ENCODE measurements around the gene TOE1. TPM values are rescaled to one million over a fixed set of nuclear protein-coding genes. Genes with fewer than 3 reads are reported as not detected.

TOE1 gene
- total RNA-seq, 6 donors from 2014 or later, result 5.4 to 16.6 (median 9.1) TPM

DNA sequence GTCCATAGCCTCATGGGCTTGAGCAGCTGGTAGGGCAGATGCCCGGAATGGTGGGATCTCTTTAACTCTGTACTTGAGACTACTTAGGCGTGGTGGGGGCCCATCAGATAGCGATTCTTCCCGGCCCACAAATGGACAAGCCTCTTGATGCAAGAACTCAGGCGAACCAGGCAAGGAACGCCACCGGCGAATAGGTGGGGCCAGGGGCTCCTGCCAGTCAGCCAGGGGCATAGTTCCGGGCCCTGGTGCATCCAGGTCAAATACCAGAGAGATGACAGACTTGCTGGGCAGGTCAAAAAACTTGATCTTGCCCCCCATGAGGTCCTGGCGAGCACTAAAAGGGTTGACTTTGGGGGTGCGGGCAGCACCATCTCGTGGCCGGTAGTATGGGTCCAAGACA, 5.0 kb downstream of the TOE1 start:
- Histone ChIP-seq H3K4me1 (peaks cover 32 to 39% (median 35%) of the 10 kb centered on the region in 4 donors), H3K4me3 (no peak overlapping the region), H3K36me3 (peaks cover 14 to 39% (median 36%) of the 10 kb centered on the region in 4 donors), H3K9me3 (no peaks in the 10 kb centered on the region), H3K27me3 (no peaks in the 10 kb centered on the region), H3K27ac (no peak overlapping the region)
- no peak for ATAC-seq (ENCODE audit: low FRiP score in 2 of 2)
- peak in 1 of 2 donors; percentile 24 for DNase-seq
- whole genome bisulfite sequencing, 2 donors, result 90 to 93% methylated on average over 12 to 13 of the region's 13 CpGs
- TF ChIP-seq POLR2A (IDR thresholded peaks at IDR 0.05) (no peak), POLR2AphosphoS5 (IDR thresholded peaks at IDR 0.05) (no peak), EP300 (IDR thresholded peaks at IDR 0.05) (no peak)
- TF ChIP-seq, protein P1, sequence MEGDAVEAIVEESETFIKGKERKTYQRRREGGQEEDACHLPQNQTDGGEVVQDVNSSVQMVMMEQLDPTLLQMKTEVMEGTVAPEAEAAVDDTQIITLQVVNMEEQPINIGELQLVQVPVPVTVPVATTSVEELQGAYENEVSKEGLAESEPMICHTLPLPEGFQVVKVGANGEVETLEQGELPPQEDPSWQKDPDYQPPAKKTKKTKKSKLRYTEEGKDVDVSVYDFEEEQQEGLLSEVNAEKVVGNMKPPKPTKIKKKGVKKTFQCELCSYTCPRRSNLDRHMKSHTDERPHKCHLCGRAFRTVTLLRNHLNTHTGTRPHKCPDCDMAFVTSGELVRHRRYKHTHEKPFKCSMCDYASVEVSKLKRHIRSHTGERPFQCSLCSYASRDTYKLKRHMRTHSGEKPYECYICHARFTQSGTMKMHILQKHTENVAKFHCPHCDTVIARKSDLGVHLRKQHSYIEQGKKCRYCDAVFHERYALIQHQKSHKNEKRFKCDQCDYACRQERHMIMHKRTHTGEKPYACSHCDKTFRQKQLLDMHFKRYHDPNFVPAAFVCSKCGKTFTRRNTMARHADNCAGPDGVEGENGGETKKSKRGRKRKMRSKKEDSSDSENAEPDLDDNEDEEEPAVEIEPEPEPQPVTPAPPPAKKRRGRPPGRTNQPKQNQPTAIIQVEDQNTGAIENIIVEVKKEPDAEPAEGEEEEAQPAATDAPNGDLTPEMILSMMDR (IDR thresholded peaks at IDR 0.05), result no peak

DNA sequence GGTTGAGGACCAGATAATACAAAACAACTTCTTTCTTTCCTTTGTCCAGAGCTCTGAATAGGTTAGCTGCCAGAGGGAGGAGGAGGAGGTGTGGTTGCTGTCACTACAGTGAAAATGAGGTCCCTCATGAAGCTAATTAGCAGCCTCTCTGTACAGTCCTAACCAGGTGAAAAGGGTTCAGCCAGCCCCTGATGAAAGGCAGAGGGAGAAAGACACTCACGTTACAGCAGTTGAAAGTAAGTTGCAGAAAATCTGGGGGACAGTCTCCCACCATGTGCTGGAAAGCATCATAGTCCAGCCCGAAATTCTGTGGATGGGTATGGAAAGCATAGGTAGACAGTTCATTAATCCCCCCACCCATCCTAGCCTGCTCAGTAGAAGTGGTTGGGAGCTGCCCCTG, 6.5 kb downstream of the TOE1 start:
- Histone ChIP-seq H3K4me3 (no peak overlapping the region), H3K4me1 (peaks cover 21 to 28% (median 24%) of the 10 kb centered on the region in 4 donors), H3K36me3 (peaks cover 14 to 39% (median 36%) of the 10 kb centered on the region in 4 donors), H3K9me3 (no peaks in the 10 kb centered on the region), H3K27ac (no peak overlapping the region), H3K27me3 (no peaks in the 10 kb centered on the region)
- DNase-seq (no peak), ATAC-seq (ENCODE audit: low FRiP score in 2 of 2) (no peak)
- TF ChIP-seq, protein P1 (IDR thresholded peaks at IDR 0.05), result no peak
- TF ChIP-seq POLR2A (IDR thresholded peaks at IDR 0.05) (no peak), EP300 (IDR thresholded peaks at IDR 0.05) (no peak), POLR2AphosphoS5 (IDR thresholded peaks at IDR 0.05) (no peak)
- WGBS, 2 donors, result 83 to 94% methylated on average over 2 of the region's 2 CpGs

DNA sequence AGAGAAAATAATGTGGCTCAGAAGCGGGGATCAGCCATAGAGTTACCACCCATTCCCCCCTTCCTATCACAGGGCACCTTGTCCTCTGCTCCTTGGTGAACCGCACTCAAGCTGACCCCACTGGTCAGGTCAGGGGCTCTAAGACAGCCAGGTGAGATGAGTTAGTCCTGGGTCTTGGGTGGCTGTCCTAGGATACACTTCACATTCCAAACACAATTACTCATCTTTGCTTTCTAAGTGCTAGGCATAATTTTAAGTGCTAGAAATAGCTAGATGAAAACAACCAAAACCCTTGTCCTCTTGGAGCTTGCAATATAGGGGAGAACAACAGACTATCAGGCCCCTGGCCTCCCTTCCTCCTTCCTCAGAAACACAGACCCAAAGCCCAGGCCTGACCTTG, 8.1 kb downstream of the TOE1 start:
- no peaks in the 10 kb centered on the region for H3K27me3 ChIP-seq
- WGBS, 2 donors, result 91 to 100% methylated on average over 2 of the region's 2 CpGs
- peak overlapping the region; percentile 10 to 74 (median 64) for H3K27ac ChIP-seq
- DNase-seq (no peak), ATAC-seq (ENCODE audit: low FRiP score in 2 of 2) (peak in 1 of 2 donors; percentile 20)
- H3K4me1 ChIP-seq, result peaks cover 17 to 20% (median 18%) of the 10 kb centered on the region in 4 donors
- no peaks in the 10 kb centered on the region for H3K9me3 ChIP-seq
- H3K36me3 ChIP-seq, result peaks cover 11 to 25% (median 23%) of the 10 kb centered on the region in 4 donors
- TF ChIP-seq, protein P1 (IDR thresholded peaks at IDR 0.05), result no peak
- no peak for TF ChIP-seq POLR2AphosphoS5 (IDR thresholded peaks at IDR 0.05)
- no peak for TF ChIP-seq POLR2A (IDR thresholded peaks at IDR 0.05)
- no peak overlapping the region for H3K4me3 ChIP-seq

DNA sequence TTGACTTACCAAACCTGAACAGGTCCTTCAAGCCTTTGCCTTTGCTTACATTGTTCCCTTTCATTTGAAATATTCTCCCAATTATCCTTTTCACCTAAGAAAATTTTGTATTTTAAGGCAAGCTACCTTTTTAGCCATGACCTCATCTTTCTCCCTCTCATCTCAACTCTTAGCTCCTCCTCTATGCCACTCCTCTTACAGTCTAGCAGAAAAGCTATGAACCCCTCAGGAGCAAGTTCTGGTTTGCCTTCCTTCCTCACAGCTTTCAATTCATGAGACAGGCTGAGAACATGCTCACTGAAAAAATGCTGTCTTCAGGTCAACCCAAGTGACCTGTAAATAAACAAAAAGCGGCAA, 8.6 kb downstream of the TOE1 start:
- H3K4me3 ChIP-seq, result no peak overlapping the region
- peaks cover 6 to 20% (median 17%) of the 10 kb centered on the region in 4 donors for H3K36me3 ChIP-seq
- DNase-seq (no peak), ATAC-seq (ENCODE audit: low FRiP score in 2 of 2) (peak in 1 of 2 donors; percentile 9)
- H3K9me3 ChIP-seq, result no peaks in the 10 kb centered on the region
- H3K27me3 ChIP-seq, result no peaks in the 10 kb centered on the region
- peaks cover 17 to 20% (median 18%) of the 10 kb centered on the region in 4 donors for H3K4me1 ChIP-seq
- H3K27ac ChIP-seq, result peak overlapping the region; percentile 10 to 74 (median 64)
- TF ChIP-seq, protein P1 (IDR thresholded peaks at IDR 0.05), result no peak
- TF ChIP-seq POLR2A (IDR thresholded peaks at IDR 0.05) (no peak), POLR2AphosphoS5 (IDR thresholded peaks at IDR 0.05) (no peak), EP300 (IDR thresholded peaks at IDR 0.05) (no peak)
- WGBS, 2 donors, result 25 to 36% methylated on average over 1 of the region's 1 CpG

All from upper lobe of left lung (tissue), 6 donors.